GM12875 (cell line): ENCODE results near the gene TMEM220.

Experiments used
- H3K4me3 ChIP-seq: one replicate; pipeline ENCODE4 v1.5.1; 2011; ENCODE audit warnings: low read depth, low read length, control low read depth
- TF ChIP-seq, protein P1 (sequence below): IDR thresholded peaks from 2 replicates; pipeline ENCODE4 v1.5.1; 2011; ENCODE audit warnings: low read depth, mild to moderate bottlenecking, control low read depth, inconsistent platforms, low read length, moderate library complexity, borderline replicate concordance; ENCODE audit not compliant: insufficient read depth

Gene TMEM220

DNA sequence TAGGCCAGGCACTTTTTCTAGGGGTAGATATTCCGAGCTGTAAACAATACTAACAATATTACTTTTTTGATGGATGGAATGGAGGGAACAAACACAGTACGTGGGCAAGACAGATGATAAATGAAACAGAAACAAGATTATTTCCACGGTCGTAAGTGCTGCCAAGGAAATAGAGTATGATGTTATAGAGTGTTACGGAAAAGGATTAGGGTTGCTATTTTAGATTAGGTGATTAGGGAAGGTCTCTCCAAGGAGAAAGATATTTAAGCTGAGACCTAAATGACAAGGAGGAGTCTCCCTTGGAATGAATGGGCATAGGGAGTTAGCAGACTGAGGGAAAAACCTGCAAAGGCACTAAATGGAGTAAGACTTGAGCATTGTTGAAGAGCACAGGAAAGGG lies 24.1 kb downstream of the TMEM220 start:
- TF ChIP-seq, protein P1, sequence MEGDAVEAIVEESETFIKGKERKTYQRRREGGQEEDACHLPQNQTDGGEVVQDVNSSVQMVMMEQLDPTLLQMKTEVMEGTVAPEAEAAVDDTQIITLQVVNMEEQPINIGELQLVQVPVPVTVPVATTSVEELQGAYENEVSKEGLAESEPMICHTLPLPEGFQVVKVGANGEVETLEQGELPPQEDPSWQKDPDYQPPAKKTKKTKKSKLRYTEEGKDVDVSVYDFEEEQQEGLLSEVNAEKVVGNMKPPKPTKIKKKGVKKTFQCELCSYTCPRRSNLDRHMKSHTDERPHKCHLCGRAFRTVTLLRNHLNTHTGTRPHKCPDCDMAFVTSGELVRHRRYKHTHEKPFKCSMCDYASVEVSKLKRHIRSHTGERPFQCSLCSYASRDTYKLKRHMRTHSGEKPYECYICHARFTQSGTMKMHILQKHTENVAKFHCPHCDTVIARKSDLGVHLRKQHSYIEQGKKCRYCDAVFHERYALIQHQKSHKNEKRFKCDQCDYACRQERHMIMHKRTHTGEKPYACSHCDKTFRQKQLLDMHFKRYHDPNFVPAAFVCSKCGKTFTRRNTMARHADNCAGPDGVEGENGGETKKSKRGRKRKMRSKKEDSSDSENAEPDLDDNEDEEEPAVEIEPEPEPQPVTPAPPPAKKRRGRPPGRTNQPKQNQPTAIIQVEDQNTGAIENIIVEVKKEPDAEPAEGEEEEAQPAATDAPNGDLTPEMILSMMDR: no peak
- H3K4me3 ChIP-seq: no peak overlapping the region

DNA sequence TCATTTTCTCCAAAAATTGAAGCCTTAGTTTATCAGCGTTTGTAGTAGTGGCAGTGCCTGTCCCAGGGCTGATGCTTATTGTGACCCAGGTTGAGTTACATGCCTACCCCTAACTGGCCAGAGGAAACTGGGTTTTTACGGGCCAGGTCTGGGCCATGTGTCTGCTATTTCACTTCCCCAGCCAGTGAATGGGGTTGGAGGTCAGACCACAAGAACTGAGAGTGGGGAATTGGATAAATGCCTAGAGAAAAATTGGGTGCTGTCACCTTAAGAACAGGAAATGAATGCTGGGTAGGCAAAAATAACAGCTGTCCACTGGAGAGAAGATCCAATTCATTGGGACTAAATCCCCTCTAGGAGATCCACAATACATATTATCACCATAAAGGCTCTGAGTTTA lies 27.2 kb downstream of the TMEM220 start:
- H3K4me3 ChIP-seq: no peak overlapping the region
- TF ChIP-seq, protein P1: no peak

DNA sequence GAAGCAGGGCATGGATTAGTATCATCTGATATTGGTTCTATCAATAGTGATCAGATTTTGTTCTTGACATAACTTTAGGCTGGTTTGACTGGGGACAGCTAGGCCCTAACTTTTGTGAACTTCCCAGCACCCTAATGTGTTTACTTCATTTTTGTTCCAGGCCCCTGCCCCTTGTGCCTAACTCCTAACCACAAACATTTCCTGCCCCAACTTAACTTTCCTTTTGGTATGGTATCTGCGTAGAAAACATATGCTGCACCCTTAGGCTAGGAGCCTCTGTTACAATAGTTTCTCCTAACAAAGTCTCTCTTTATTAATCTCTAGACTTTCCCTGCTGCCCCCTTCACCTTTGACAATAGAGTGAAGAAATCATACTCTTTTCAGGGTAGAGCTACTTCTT lies 30.0 kb downstream of the TMEM220 start:
- TF ChIP-seq, protein P1: no peak
- no peak overlapping the region for H3K4me3 ChIP-seq

DNA sequence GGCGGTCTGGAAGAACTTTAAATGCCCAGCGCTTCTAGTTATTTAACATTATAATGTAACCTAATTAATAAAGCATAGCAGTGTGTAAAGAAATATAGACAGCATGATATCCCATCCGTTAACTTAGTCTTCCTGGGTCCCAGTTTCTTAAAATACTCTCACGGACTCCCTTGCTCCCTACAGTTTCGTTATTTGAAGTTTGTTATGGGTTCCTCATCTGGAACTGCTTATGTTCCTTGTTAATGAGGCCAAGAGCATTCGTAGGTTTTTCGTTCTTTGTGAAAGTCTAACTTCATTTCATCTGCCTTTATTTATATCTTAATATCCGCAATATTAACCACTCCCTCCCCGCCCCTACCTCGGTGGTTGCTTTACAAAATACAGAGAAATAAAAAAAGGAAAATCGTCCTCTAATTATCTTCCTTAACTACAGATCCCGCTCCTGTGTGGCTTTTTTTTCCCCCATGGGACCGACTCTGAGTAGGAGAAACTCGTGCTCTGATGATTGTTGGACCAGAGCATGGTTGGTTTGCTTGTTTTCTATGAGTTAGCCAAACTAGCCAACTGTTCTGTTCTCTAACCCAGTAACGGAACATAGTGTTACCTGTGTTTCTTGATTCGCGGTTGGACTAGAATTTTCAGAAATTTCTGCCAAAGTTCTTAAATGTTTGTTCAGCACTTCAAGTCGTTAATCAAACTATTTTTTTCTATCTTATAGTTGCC lies 31.6 kb downstream of the TMEM220 start:
- TF ChIP-seq, protein P1: no peak

DNA sequence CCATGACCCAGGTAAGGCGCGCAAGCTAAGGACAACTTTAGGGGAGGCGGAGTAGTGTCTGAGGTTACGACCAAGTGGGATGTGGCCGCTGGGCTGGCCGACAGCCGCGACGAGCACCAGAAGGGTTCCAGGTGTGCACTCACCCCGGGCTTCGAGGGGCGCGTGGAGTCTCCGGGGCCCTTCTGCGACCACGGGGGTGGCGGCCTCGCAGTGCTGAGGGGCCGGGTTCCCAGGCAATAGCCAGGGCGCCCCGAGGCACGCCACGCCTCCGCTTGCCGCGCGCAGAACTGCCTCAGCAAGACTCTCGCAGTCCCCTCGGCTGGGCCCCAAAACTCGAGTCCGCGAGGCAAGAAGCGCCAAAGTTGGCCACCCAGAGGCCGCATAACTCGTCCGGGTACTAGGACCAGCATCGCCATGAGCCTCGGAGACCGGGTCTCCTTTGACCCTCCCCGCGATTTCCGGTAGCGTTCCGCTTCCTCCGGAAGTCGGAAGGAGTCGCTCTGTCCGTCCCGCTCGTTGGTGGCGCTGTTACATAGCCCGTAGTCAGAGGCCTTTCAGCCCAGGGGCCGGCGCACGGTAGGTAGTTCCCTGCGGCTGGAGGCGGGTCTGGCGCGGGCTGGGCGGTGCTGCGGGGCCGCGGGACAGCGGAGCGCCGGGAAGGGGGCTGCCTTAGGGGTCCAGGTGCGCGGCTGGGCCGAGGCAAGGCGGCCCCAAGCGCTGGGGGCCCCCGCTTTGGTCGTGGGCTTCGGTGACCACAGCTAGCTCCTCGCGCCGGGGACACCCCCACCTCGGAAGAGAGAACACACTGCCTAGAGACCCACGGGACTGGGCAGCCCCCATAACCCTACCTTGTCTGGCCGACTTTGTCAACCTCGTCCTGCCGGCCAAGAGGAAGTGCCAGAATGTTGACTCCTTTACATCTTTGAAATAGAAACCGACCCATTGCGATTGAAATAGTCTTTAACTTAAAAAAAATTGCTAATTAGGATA lies 32.4 kb downstream of the TMEM220 start, which contains the start of the genes ADPRM and SCO1:
Gene ADPRM, plus strand, starts transcription at position 503 of the 990 bp plus-strand sequence. CDS start 7,333 bp downstream, outside the sequence.
Gene SCO1, minus strand, starts transcription at position 442 of the 990 bp plus-strand sequence. Its CDS starts 26 bp downstream, at position 416.
- H3K4me3 ChIP-seq: peak within 1 kb of the TSS; percentile 83
- TF ChIP-seq, protein P1: peak; percentile 49; the same call in 1 of the 2 replicates

More for the DNA sequence above, 31.6 kb downstream of the TMEM220 start:
- H3K4me3 ChIP-seq: peak overlapping the region; percentile 83

DNA sequence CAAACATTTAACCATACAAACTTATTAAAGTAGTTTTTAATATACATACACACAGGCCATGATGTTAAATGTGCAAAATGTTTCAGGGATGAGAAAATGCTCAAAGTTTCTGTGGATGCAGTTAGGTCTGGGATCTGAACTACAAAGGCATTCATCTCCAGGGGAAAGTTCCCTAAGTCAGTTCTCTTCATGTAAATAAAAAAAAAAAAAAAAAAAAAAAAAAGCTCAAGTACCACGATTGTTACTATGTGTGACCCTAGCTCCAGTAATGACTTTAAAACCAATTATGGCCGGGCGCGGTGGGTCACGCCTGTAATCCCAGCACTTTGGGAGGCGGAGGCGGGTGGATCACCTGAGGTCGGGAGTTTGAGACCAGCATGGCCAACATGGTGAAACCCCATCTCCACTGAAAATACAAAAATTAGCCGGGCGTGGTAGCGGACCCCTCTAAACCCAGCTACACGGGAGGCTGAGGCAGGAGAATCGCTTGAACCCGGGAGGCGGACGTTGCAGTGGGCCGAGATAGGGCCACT lies 33.9 kb downstream of the TMEM220 start:
- peak overlapping the region; percentile 83 for H3K4me3 ChIP-seq

DNA sequence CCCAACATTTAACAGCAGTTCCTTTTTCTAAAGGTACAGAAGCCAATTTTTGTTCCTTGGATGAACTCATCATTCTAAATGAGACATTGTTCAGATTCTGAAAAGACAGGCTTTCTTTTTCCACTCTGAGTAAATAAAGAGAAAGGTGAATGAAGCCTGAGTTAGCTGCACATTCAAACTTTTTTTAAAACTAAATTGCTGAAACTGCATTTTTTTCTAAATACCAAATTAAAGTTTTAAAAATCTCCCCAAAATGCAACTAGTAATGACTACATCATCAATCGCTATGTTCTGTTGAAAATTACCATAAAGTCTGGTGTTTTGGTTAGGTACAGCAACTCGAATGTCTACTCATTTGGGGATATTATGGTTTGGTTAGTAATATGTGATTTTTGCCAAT lies 42.3 kb downstream of the TMEM220 start:
- no peak overlapping the region for H3K4me3 ChIP-seq
- TF ChIP-seq, protein P1: no peak
